H9 (cell line): ENCODE results near the gene SERPINE1. TPM values are rescaled to one million over a fixed set of nuclear protein-coding genes. Genes with fewer than 3 reads are reported as not detected.

Experiments used
- DNase-seq: peaks from one replicate; pipeline ENCODE4 v3.0.0-alpha.2; 2017
- H2AFZ ChIP-seq: one replicate; pipeline ENCODE4 v1.6.1; 2013; ENCODE audit warnings: mild to moderate bottlenecking, low read length, control low read depth, moderate library complexity
- H2AK5ac ChIP-seq: 2 replicates; pipeline ENCODE4 v1.6.1; 2013; ENCODE audit warnings: low read length, control low read depth, mixed read lengths; ENCODE audit not compliant: insufficient read length
- H2BK120ac ChIP-seq: one replicate; pipeline ENCODE4 v1.6.1; 2013; ENCODE audit warnings: low read depth, mild to moderate bottlenecking, low read length, control low read depth, inconsistent platforms; ENCODE audit not compliant: poor library complexity, severe bottlenecking
- H2BK12ac ChIP-seq: 2 replicates; pipeline ENCODE4 v1.6.1; 2013; ENCODE audit warnings: low read length, control low read depth, mixed read lengths, low read depth; ENCODE audit not compliant: insufficient read length
- H2BK15ac ChIP-seq: 2 replicates; pipeline ENCODE4 v1.6.1; 2013; ENCODE audit warnings: low read depth, low read length, control low read depth
- H2BK20ac ChIP-seq: one replicate; pipeline ENCODE4 v1.6.1; 2013; ENCODE audit warnings: low read depth, mild to moderate bottlenecking, low read length, control low read depth, inconsistent platforms; ENCODE audit not compliant: poor library complexity, severe bottlenecking
- H2BK5ac ChIP-seq: 2 replicates; pipeline ENCODE4 v1.6.1; 2013; ENCODE audit warnings: low read length, control low read depth, mixed read lengths; ENCODE audit not compliant: insufficient read length
- H3K14ac ChIP-seq: 2 replicates; pipeline ENCODE4 v1.6.1; 2013; ENCODE audit warnings: low read length, control low read depth; ENCODE audit not compliant: insufficient read depth
- H3K18ac ChIP-seq: 2 replicates; pipeline ENCODE4 v1.6.1; 2013; ENCODE audit warnings: low read depth, mild to moderate bottlenecking, mixed read lengths, low read length, control low read depth; ENCODE audit not compliant: insufficient read length
- H3K23ac ChIP-seq: 2 replicates; pipeline ENCODE4 v1.6.1; 2013; ENCODE audit warnings: low read length, control low read depth, mixed read lengths, low read depth; ENCODE audit not compliant: insufficient read length
- H3K23me2 ChIP-seq: 2 replicates; pipeline ENCODE4 v1.6.1; 2013; ENCODE audit warnings: low read depth, mild to moderate bottlenecking, mixed read lengths, low read length, control low read depth; ENCODE audit not compliant: insufficient read length, poor library complexity, severe bottlenecking
- H3K27ac ChIP-seq: 2 replicates; pipeline ENCODE4 v1.5.1; 2013; ENCODE audit warnings: low read length, control low read depth, mixed read lengths, low read depth; ENCODE audit not compliant: insufficient read length
- H3K27me3 ChIP-seq: 2 replicates; pipeline ENCODE4 v1.6.1; 2013; ENCODE audit warnings: low read length, control low read depth, inconsistent platforms; ENCODE audit not compliant: insufficient read depth
- H3K4ac ChIP-seq: 2 replicates; pipeline ENCODE4 v1.6.1; 2013; ENCODE audit warnings: low read depth, mild to moderate bottlenecking, control low read depth, inconsistent platforms, low read length, moderate library complexity
- H3K4me1 ChIP-seq: 2 replicates; pipeline ENCODE4 v1.6.1; 2013; ENCODE audit warnings: low read length, control low read depth, inconsistent platforms; ENCODE audit not compliant: insufficient read depth
- H3K4me2 ChIP-seq: 2 replicates; pipeline ENCODE4 v1.6.1; 2013; ENCODE audit warnings: low read length, control low read depth, mixed read lengths; ENCODE audit not compliant: insufficient read length, insufficient read depth
- H3K56ac ChIP-seq: 2 replicates; pipeline ENCODE4 v1.6.1; 2013; ENCODE audit warnings: low read depth, mild to moderate bottlenecking, mixed read lengths, low read length, control low read depth; ENCODE audit not compliant: insufficient read length
- H3K79me1 ChIP-seq: 2 replicates; pipeline ENCODE4 v1.6.1; 2013; ENCODE audit warnings: low read depth, mild to moderate bottlenecking, moderate library complexity, low read length, control low read depth, inconsistent platforms; ENCODE audit not compliant: insufficient read depth, poor library complexity, severe bottlenecking
- H3K79me2 ChIP-seq: 2 replicates; pipeline ENCODE4 v1.6.1; 2013; ENCODE audit warnings: low read length, control low read depth, inconsistent platforms; ENCODE audit not compliant: insufficient read depth
- H3K9ac ChIP-seq: 2 replicates; pipeline ENCODE4 v1.6.1; 2013; ENCODE audit warnings: low read length, control low read depth, mixed read lengths; ENCODE audit not compliant: insufficient read length; ENCODE audit errors: extremely low read depth
- H3K9me3 ChIP-seq: one replicate; pipeline ENCODE4 v1.6.1; 2013; ENCODE audit warnings: low read depth, low read length, inconsistent platforms; ENCODE audit not compliant: control insufficient read depth
- H3T11ph ChIP-seq: one replicate; pipeline ENCODE4 v1.6.1; 2013; ENCODE audit warnings: mild to moderate bottlenecking, low read length, control low read depth, inconsistent platforms
- H4K20me1 ChIP-seq: one replicate; pipeline ENCODE4 v1.6.1; 2013; ENCODE audit not compliant: control insufficient read depth, insufficient read length, insufficient read depth
- H4K5ac ChIP-seq: 2 replicates; pipeline ENCODE4 v1.6.1; 2013; ENCODE audit warnings: low read depth, mild to moderate bottlenecking, mixed read lengths, low read length, control low read depth; ENCODE audit not compliant: insufficient read length
- H4K8ac ChIP-seq: replicated peaks from 2 replicates; pipeline ENCODE4 v1.6.1; 2013; ENCODE audit warnings: low read length, control low read depth, mixed read lengths, low read depth; ENCODE audit not compliant: insufficient read length
- H4K91ac ChIP-seq: 2 replicates; pipeline ENCODE4 v1.6.1; 2013; ENCODE audit warnings: low read depth, mild to moderate bottlenecking, moderate library complexity, mixed read lengths, low read length, control low read depth; ENCODE audit not compliant: insufficient read length
- H3K27ac Mint-ChIP-seq, 3 experiments: 2 replicates in 2 of 3; 3 replicates in 1 of 3; pipeline ENCODE4 v1.8.0; 2020 to 2021; ENCODE audit warnings: mixed read lengths in 3 of 3, mild to moderate bottlenecking in 1 of 3, moderate library complexity in 1 of 3
- H3K27me3 Mint-ChIP-seq: 2 replicates; pipeline ENCODE4 v1.8.0; 2021; ENCODE audit warnings: low read depth, mild to moderate bottlenecking, moderate library complexity, mixed read lengths
- H3K36me3 Mint-ChIP-seq, 3 experiments: 2 replicates in 2 of 3; 3 replicates in 1 of 3; pipeline ENCODE4 v1.8.0; 2020 to 2021; ENCODE audit warnings: low read depth in 3 of 3, mixed read lengths in 3 of 3; ENCODE audit not compliant: insufficient read depth in 1 of 3
- H3K4me1 Mint-ChIP-seq, 2 experiments: 2 replicates each; pipeline ENCODE4 v1.8.0; 2020; ENCODE audit warnings: mixed read lengths in 2 of 2
- H3K4me3 Mint-ChIP-seq, 2 experiments: 2 replicates in 1 of 2; 3 replicates in 1 of 2; pipeline ENCODE4 v1.8.0; 2020 to 2021; ENCODE audit warnings: mild to moderate bottlenecking in 2 of 2, mixed read lengths in 2 of 2, moderate library complexity in 1 of 2
- H3K9me3 Mint-ChIP-seq, 2 experiments: 2 replicates in 1 of 2; 3 replicates in 1 of 2; pipeline ENCODE4 v1.8.0; 2020; ENCODE audit warnings: mild to moderate bottlenecking in 2 of 2, mixed read lengths in 2 of 2, moderate library complexity in 1 of 2
- WGBS: extraction: QIAGEN DNeasy Blood & Tissue Kit; methylation state at CpG from one replicate; pipeline ENCODE4 v1.1.7; 2013; ENCODE audit warnings: missing lambda C conversion rate, low lambda C conversion rate, mixed read lengths; ENCODE audit not compliant: insufficient read length; ENCODE audit errors: extremely low coverage; 5-methylcytosine and 5-hydroxymethylcytosine counted together
- total RNA-seq: library from RNA; stranded (reverse); gene quantifications from 2 replicates; pipeline ENCODE4 v1.2.1, GENCODE V29; 2021
- TF ChIP-seq, protein P1 (sequence below): fragments of 200-600 bp; sonication (generic); conservative IDR thresholded peaks from 3 replicates; pipeline ENCODE4 v1.8.0; 2021; ENCODE audit warnings: antibody characterized with exemption, mild to moderate bottlenecking

The SERPINE1 gene
- total RNA-seq, 1 experiment from 2014 or later = 11.5 TPM

DNA sequence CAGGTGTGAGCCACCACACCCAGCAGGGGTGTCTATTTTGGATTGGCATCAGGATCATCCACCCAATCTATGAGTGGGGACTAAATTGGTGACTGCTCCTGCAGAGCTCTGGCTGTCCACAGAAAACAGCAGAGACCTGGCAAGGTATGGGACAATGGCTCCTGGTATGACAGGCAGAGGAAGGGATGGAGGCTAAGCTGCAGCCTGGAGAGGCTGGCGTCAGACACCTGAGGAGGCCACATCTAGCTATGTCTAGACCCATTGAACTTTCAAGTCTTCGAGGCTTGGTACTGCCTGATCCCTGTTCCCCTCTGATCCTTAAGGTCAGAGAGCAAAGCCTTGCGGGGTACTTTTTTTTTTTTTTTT is 3.2 kb upstream of the SERPINE1 start:
- H3K36me3 Mint-ChIP-seq = peaks cover 0 to 5% (median 3%) of the 10 kb centered on the region in 3 experiments; a peak in 3 of 7 replicates
- H2AK5ac ChIP-seq = no peak overlapping the region
- no peak overlapping the region for H3K23ac ChIP-seq
- H4K8ac ChIP-seq = no peak overlapping the region
- H4K5ac ChIP-seq = no peak overlapping the region
- no peak overlapping the region for H3K4ac ChIP-seq
- WGBS = no CpG with 5 or more reads among the region's 3 CpGs
- no peak overlapping the region for H2BK5ac ChIP-seq
- no peak overlapping the region for H3K4me3 Mint-ChIP-seq
- H3K27ac Mint-ChIP-seq = no peak overlapping the region
- H2BK120ac ChIP-seq = no peak overlapping the region
- H3K18ac ChIP-seq = no peak overlapping the region
- H4K20me1 ChIP-seq = no peaks in the 10 kb centered on the region
- H2BK20ac ChIP-seq = no peak overlapping the region
- H3K4me1 ChIP-seq = peaks cover 13% of the 10 kb centered on the region; the same call in 1 of the 2 replicates
- H3K4me2 ChIP-seq = no peak overlapping the region
- H2BK15ac ChIP-seq = no peak overlapping the region
- peaks cover 49 to 56% of the 10 kb centered on the region in 2 experiments for H3K4me1 Mint-ChIP-seq
- H3K79me2 ChIP-seq = no peaks in the 10 kb centered on the region
- no peak overlapping the region for H3K56ac ChIP-seq
- H2BK12ac ChIP-seq = no peak overlapping the region
- no peaks in the 10 kb centered on the region for H3K9me3 ChIP-seq
- no peak overlapping the region for H2AFZ ChIP-seq
- no peak for DNase-seq
- H3K27ac ChIP-seq = no peak overlapping the region
- peaks cover 6 to 7% of the 10 kb centered on the region in 2 experiments; a peak in 3 of 5 replicates for H3K9me3 Mint-ChIP-seq
- H4K91ac ChIP-seq = no peak overlapping the region
- H3T11ph ChIP-seq = no peak overlapping the region
- H3K27me3 Mint-ChIP-seq = peaks cover 7% of the 10 kb centered on the region
- no peak overlapping the region for H3K14ac ChIP-seq
- no peak overlapping the region for H3K9ac ChIP-seq
- no peaks in the 10 kb centered on the region for H3K27me3 ChIP-seq
- H3K23me2 ChIP-seq = no peaks in the 10 kb centered on the region
- TF ChIP-seq, protein P1, sequence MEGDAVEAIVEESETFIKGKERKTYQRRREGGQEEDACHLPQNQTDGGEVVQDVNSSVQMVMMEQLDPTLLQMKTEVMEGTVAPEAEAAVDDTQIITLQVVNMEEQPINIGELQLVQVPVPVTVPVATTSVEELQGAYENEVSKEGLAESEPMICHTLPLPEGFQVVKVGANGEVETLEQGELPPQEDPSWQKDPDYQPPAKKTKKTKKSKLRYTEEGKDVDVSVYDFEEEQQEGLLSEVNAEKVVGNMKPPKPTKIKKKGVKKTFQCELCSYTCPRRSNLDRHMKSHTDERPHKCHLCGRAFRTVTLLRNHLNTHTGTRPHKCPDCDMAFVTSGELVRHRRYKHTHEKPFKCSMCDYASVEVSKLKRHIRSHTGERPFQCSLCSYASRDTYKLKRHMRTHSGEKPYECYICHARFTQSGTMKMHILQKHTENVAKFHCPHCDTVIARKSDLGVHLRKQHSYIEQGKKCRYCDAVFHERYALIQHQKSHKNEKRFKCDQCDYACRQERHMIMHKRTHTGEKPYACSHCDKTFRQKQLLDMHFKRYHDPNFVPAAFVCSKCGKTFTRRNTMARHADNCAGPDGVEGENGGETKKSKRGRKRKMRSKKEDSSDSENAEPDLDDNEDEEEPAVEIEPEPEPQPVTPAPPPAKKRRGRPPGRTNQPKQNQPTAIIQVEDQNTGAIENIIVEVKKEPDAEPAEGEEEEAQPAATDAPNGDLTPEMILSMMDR = no peak
- H3K79me1 ChIP-seq = no peaks in the 10 kb centered on the region
